Renal pelvis (tissue), 4 donors: Measurements from ENCODE around the gene RGS4. TPM values are rescaled to one million over a fixed set of nuclear protein-coding genes. Genes with fewer than 3 reads are reported as not detected.

Source experiments
- DNase-seq: peaks from one replicate; pipeline ENCODE4 v3.0.0-alpha.2; 2013
- polyA plus RNA-seq, 3 donors: library from polyadenylated mRNA; unstranded; fragments of 120-200 nt; gene quantifications; one replicate each; pipeline ENCODE4 v1.2.1, GENCODE V29; 2013; ENCODE audit not compliant: insufficient read length in 3 of 3

Gene RGS4
- polyA plus RNA-seq, 3 donors, result 8.6 to 14.8 (median 11.4) TPM

GRCh38 chr1:163094589-163094988, 25.4 kb downstream of the RGS4 start:
- no peak for DNase-seq

- DNase-seq, result no peak
Observed at GRCh38 chr1:163095213-163095612, 26.1 kb downstream of the RGS4 start.

GRCh38 chr1:163102590-163102989, 33.4 kb downstream of the RGS4 start:
- no peak for DNase-seq

- no peak for DNase-seq
Observed at GRCh38 chr1:163104385-163105099, 35.4 kb downstream of the RGS4 start.

GRCh38 chr1:163106364-163106987, 37.3 kb downstream of the RGS4 start:
- no peak for DNase-seq

- DNase-seq, result no peak
Observed at GRCh38 chr1:163107655-163108054, 38.5 kb downstream of the RGS4 start.

GRCh38 chr1:163115887-163116286, 46.7 kb downstream of the RGS4 start:
- DNase-seq, result no peak

GRCh38 chr1:163119707-163120106, 50.5 kb downstream of the RGS4 start:
- DNase-seq, result no peak

GRCh38 chr1:163120372-163120771, 51.2 kb downstream of the RGS4 start:
- no peak for DNase-seq

GRCh38 chr1:163124812-163125211, 55.7 kb downstream of the RGS4 start:
- no peak for DNase-seq

Other genes with a start within 250 kb of the RGS4 start
- not detected for gene CCDC190, start 208.2 kb upstream of the RGS4 start, polyA plus RNA-seq
- gene RGS5, start 133.6 kb downstream of the RGS4 start, polyA plus RNA-seq, result 10 to 100 TPM in 2 of 3 donors, 1 to 10 TPM in 1; 8.1 to 11.5 (median 10.8) TPM